HG02943 (cell line): ENCODE data around the gene RTF2.
"Not testable (repeated sequence)": the region's sequence is repeated elsewhere in the genome, so short reads cannot be mapped to it uniquely, and the experiment has no call there.

Source experiments
- ATAC-seq: cut with Tn5 transposase; IDR thresholded peaks from one replicate; pipeline ENCODE4 v1.9.1; 2021; ENCODE audit warnings: mild to moderate bottlenecking, low read depth, moderate library complexity; ENCODE audit not compliant: unreplicated experiment

RTF2 gene

GRCh38 chr20:56532946-56533345, 64.5 kb downstream of the RTF2 start, which contains the start of gene FAM209B:
TSS of gene FAM209B (plus strand) at chr20:56533246. CDS start at chr20:56533342, 96 bp downstream.
- ATAC-seq, result not testable (repeated sequence)

GRCh38 chr20:56537997-56538396, 69.6 kb downstream of the RTF2 start:
- no peak for ATAC-seq

- no peak for ATAC-seq
Measured at GRCh38 chr20:56540415-56540814, 72.0 kb downstream of the RTF2 start.

- no peak for ATAC-seq
Measured at GRCh38 chr20:56542489-56543030, 74.1 kb downstream of the RTF2 start.

- ATAC-seq, result no peak
Measured at GRCh38 chr20:56551571-56551970, 83.1 kb downstream of the RTF2 start.

GRCh38 chr20:56552911-56553629, 84.6 kb downstream of the RTF2 start:
- ATAC-seq, result peak; percentile 52

- peak; percentile 80 for ATAC-seq
Measured at GRCh38 chr20:56554869-56555268, 86.4 kb downstream of the RTF2 start.

- no peak for ATAC-seq
Measured at GRCh38 chr20:56558968-56559367, 90.5 kb downstream of the RTF2 start.

GRCh38 chr20:56564526-56564925, 96.1 kb downstream of the RTF2 start:
- ATAC-seq, result not testable (repeated sequence)

GRCh38 chr20:56565511-56565910, 97.1 kb downstream of the RTF2 start:
- ATAC-seq, result no peak

GRCh38 chr20:56566621-56567020, 98.2 kb downstream of the RTF2 start:
- no peak for ATAC-seq
